GM21360 (cell line): ENCODE measurements around the gene TMEM151A.
A peak's percentile ranks its signal among the peaks of the same experiment; 100 is the strongest.
"Not testable (repeated sequence)": the region's sequence is repeated elsewhere in the genome, so short reads cannot be mapped to it uniquely, and the experiment has no call there.

Source experiments
- ATAC-seq: cut with Tn5 transposase; IDR thresholded peaks from one replicate; pipeline ENCODE4 v1.9.1; 2021; ENCODE audit warnings: mild to moderate bottlenecking, moderate library complexity; ENCODE audit not compliant: unreplicated experiment

Gene TMEM151A

DNA sequence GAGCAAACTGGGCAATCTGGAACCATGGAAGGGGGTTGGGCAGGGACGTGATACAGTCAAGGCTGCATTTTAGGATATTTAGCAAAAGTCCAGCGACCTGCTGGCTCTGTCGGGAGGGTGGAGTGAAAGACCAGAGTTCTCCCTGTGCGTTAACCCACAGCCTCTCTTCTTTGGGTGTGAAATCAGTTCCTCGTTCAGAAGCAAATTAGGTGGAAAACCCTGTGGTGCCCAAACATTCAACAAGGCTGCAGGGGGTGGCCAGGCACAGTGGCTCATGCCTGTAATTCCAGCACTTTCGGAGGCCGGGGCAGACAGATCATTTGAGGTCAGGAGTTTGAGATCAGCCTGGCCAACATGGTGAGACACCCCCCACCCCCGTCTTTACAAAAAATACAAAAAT is 5.9 kb downstream of the TMEM151A start:
- no peak for ATAC-seq

- ATAC-seq = no peak
Observed at GRCh38 chr11:66299186-66299585, 7.5 kb downstream of the TMEM151A start.

- no peak for ATAC-seq
Observed at GRCh38 chr11:66302656-66303055, 11.0 kb downstream of the TMEM151A start.

DNA sequence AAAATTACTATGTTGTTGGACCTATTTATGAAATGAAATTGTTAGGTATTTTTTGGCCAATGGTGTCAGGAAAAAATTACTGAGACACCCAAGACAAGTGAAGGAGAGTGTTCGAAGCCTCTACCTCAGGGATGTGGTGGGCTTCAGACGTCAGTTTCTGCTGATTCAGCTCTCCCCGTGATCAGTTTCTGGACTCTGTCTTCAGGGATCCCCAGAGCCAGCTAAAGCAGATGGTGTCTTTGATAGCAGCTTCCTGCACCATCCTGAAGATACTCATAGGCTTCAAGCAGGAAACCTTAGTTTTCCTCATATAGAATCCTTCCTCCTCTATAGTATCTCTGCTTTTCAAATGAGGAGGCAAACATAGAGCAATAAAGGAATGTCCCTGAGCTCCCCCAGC is 17.8 kb downstream of the TMEM151A start:
- no peak for ATAC-seq

GRCh38 chr11:66310324-66310723 is 18.6 kb downstream of the TMEM151A start:
- ATAC-seq = no peak

GRCh38 chr11:66310803-66311440 is 19.2 kb downstream of the TMEM151A start:
- not testable (repeated sequence) for ATAC-seq

GRCh38 chr11:66311470-66311964 is 19.8 kb downstream of the TMEM151A start:
- ATAC-seq = no peak

- peak; percentile 42 for ATAC-seq
Observed at GRCh38 chr11:66311965-66312548, 20.4 kb downstream of the TMEM151A start.

DNA sequence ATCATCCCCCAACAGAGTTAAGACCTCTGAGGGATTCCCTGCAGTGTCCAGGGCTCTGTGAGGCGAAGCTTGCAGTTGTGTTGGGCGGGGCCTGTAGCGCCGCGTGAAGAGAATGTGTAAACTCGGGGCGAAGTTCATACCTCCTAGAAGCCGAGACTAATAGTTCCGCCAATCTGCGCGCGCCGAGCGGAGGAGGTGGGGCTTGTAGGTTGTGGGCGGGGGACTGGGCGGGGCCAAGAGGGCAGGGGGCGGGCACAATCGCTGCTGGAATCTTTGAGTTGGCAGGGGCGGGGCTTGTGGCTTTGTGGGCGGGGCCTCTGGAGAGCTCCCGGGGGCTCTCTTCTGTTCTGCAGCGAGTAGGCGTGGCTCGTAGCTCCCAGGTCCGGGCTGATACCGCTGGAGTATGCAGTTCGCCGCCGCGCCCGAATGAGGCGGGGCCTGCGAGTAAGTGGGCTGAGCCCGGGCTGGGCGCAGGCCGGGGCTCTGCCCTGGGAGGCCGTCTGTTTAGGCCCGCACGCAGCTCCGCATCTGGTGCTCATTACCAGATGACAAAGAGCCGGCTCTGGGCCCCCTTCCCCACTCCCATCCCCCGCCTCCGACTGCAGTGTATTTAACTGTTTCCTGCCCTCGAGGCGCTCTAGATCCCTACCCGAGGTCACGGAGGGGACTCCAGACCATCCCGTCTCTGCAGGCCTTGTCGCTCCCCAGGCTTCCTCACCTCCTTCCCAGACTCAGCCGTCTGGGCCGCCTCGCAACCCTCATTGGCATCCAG is 21.0 kb downstream of the TMEM151A start:
- peak; percentile 65 for ATAC-seq

- no peak for ATAC-seq
Observed at GRCh38 chr11:66313321-66314185, 21.9 kb downstream of the TMEM151A start.

DNA sequence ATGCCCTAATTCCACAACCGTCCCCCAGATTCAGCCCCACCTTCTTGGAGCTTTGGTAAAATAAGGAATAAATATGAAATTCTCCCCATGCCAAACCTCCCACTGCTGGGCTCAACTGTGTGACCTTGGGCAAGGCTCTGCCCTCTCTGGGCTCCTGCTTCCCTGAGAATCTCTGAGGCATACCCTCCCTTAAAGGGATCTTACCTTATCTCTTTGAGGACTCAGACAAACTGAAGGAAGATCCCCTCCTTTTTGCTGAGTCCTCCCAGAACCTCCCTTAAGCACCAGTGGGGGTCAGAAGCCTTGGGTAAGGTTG is 22.4 kb downstream of the TMEM151A start:
- no peak for ATAC-seq

- ATAC-seq = no peak
Observed at GRCh38 chr11:66314561-66315497, 23.1 kb downstream of the TMEM151A start.

- ATAC-seq = no peak
Observed at GRCh38 chr11:66315498-66315885, 23.8 kb downstream of the TMEM151A start.

GRCh38 chr11:66315921-66316811 is 24.5 kb downstream of the TMEM151A start:
- no peak for ATAC-seq

GRCh38 chr11:66316849-66317251 is 25.2 kb downstream of the TMEM151A start, which contains the start of gene CD248:
Gene CD248, minus strand, starts transcription at chr11:66317044. Its CDS starts 17 bp downstream, at chr11:66317027.
- no peak for ATAC-seq

- ATAC-seq = no peak
Observed at GRCh38 chr11:66317322-66317722, 25.6 kb downstream of the TMEM151A start.

DNA sequence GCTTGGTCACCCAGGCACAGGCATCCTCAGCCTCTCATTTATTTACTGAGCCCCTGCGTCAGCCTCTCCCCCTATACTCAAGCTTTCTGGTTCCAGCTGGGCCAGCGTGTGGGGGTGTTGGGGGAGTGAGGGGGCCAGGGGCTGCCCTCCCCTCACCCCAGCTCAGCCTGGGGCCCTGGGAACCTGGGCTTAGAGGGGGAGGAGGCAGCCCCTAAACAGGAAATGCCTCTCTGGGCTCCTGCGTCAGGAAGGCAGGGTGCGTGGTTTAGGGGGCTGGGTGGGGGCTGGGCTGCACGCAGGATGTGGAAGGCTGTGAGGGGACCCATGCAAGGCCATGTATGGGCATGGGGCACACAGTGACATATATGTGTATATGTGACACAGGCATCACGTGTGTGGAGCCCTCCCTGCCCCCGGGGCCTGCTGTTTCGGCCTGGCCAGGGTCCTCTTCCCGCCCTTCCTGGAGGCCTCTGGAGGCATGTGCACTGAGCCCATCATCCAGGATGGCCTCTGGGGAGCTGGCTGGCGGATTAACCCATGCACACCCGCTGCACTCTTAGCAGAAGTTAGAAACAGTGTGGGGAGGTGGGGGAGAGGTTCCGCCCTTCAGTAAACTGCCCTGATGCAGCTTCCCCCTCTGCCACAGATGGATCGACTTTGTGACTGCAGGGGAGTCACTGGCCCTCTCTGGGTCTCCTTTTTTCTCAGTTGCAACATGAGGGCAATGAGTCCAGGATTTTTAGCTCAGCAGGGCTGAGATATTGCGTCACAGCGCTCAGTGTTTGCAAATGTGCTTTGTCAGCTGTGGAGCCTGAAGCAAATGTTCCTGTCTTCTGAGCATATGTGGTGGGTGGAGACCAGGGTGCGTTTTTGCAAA is 26.3 kb downstream of the TMEM151A start:
- ATAC-seq = no peak

- ATAC-seq = no peak
Observed at GRCh38 chr11:66318600-66318970, 26.9 kb downstream of the TMEM151A start.
